Stimulated activated CD4-positive, alpha-beta T cell treated with anti-CD3 and anti-CD28 coated beads, Interleukin-1b, Interleukin-23, amount 100 ng/mL, for 1 hour (primary cell): ENCODE measurements around the gene KCNJ18.
"Not testable (repeated sequence)": the region's sequence is repeated elsewhere in the genome, so short reads cannot be mapped to it uniquely, and the experiment has no call there.

Source experiments
- DNase-seq, 2 donors: peaks; one replicate each; pipeline ENCODE4 v3.0.0-alpha.2; 2020; ENCODE audit warnings: low read depth in 2 of 2

The KCNJ18 gene

GRCh38 chr17:21702940-21703640, 10.8 kb downstream of the KCNJ18 start:
- DNase-seq = not testable (repeated sequence)

GRCh38 chr17:21703891-21704872, 11.9 kb downstream of the KCNJ18 start:
- DNase-seq = not testable (repeated sequence)

GRCh38 chr17:21705021-21705601, 12.8 kb downstream of the KCNJ18 start:
- no peak for DNase-seq

- DNase-seq = not testable (repeated sequence)
These were observed 13.4 kb downstream of the KCNJ18 start for GRCh38 chr17:21705746-21706145.

- not testable (repeated sequence) for DNase-seq
These were observed 14.2 kb downstream of the KCNJ18 start for GRCh38 chr17:21706546-21706945.

GRCh38 chr17:21707131-21707530, 14.8 kb downstream of the KCNJ18 start:
- DNase-seq = not testable (repeated sequence)

- not testable (repeated sequence) for DNase-seq
These were observed 15.6 kb downstream of the KCNJ18 start for GRCh38 chr17:21707711-21708611.

GRCh38 chr17:21708612-21709535, 16.6 kb downstream of the KCNJ18 start:
- DNase-seq = not testable (repeated sequence)

- not testable (repeated sequence) for DNase-seq
These were observed 17.7 kb downstream of the KCNJ18 start for GRCh38 chr17:21709994-21710393.

GRCh38 chr17:21710486-21710885, 18.2 kb downstream of the KCNJ18 start:
- not testable (repeated sequence) for DNase-seq

- no peak for DNase-seq
These were observed 18.9 kb downstream of the KCNJ18 start for GRCh38 chr17:21711182-21711581.

GRCh38 chr17:21713020-21713419, 20.7 kb downstream of the KCNJ18 start:
- not testable (repeated sequence) for DNase-seq

- DNase-seq = not testable (repeated sequence)
These were observed 21.3 kb downstream of the KCNJ18 start for GRCh38 chr17:21713631-21714030.

GRCh38 chr17:21714676-21715075, 22.4 kb downstream of the KCNJ18 start:
- not testable (repeated sequence) for DNase-seq

- not testable (repeated sequence) for DNase-seq
These were observed 23.6 kb downstream of the KCNJ18 start for GRCh38 chr17:21715877-21716276.

GRCh38 chr17:21718971-21719370, 26.6 kb downstream of the KCNJ18 start:
- not testable (repeated sequence) for DNase-seq

- not testable (repeated sequence) for DNase-seq
These were observed 27.3 kb downstream of the KCNJ18 start for GRCh38 chr17:21719511-21720226.

GRCh38 chr17:21720566-21720965, 28.2 kb downstream of the KCNJ18 start:
- not testable (repeated sequence) for DNase-seq

- not testable (repeated sequence) for DNase-seq
These were observed 29.9 kb downstream of the KCNJ18 start for GRCh38 chr17:21722268-21722667.
